HG02973 (cell line): ENCODE measurements around the gene VAV2.
"Not testable (repeated sequence)": the region's sequence is repeated elsewhere in the genome, so short reads cannot be mapped to it uniquely, and the experiment has no call there.

ENCODE experiments used
- ATAC-seq: cut with Tn5 transposase; IDR thresholded peaks from one replicate; pipeline ENCODE4 v1.9.1; 2021; ENCODE audit warnings: moderate library complexity; ENCODE audit not compliant: unreplicated experiment

VAV2 gene

DNA sequence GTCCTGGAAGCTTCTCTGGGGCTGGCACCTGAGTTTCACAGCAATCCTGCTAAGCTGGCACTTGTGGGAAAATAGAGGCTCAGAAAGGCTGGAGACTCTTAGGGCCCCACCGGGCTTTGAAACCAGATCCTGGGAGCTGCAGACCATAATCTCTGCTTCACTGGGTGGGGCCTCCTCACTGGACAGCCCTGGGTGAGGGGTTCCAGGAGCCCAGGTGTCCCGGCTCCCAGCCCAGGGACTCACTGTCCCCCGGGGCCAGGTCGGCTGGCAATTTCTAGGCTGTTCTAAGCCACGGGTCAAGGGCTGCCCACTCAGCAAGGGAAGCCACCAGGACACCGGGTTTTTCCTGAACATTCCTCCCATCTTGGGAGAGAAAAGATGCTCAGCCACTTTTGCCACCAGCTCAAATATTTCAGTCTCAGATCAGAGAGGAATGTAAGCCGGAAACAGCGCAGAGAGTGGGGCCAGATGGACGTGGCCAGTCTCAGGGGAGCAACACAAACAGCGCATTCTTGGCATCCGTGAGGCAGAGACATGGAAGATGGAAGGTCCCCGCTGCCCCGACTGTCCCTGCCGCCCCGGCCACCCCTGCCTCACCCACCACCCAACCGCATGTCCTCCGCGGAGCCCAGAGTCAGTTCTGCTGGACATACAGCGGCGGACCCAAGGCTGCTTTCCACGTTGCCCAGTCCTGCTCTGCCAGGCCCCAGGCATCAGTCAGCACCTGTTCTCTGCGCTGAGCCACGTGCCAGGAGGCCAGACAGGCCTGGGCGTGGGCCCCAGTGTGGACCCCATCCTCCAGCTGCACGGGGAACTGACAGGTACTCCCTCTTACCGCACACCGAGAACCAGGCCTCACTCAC is 72.6 kb downstream of the VAV2 start:
- ATAC-seq: no peak

GRCh38 chr9:133918111-133918813 is 73.9 kb downstream of the VAV2 start:
- ATAC-seq: no peak

DNA sequence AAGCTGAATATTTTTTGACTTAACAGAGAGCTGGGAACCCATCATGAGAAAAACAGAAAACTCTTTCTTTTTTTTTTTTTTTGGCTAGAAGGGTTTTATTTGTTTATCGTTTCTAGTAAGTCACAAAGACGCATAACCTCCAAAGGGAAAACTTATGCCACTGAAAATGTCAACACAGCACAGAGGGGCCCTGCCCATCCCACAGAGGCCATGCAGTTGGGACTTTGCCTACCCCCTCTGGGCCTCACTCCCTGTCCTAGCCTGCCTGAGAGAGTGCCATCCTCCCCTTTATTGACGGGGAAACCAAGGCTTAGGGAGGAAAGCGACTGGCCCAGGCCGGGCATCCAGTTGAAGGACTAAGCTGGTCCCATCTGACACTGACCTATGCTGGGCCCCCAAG is 74.7 kb downstream of the VAV2 start:
- no peak for ATAC-seq

- no peak for ATAC-seq
These were observed 76.0 kb downstream of the VAV2 start for GRCh38 chr9:133916159-133916541.

GRCh38 chr9:133915534-133916158 is 76.5 kb downstream of the VAV2 start:
- ATAC-seq: no peak

DNA sequence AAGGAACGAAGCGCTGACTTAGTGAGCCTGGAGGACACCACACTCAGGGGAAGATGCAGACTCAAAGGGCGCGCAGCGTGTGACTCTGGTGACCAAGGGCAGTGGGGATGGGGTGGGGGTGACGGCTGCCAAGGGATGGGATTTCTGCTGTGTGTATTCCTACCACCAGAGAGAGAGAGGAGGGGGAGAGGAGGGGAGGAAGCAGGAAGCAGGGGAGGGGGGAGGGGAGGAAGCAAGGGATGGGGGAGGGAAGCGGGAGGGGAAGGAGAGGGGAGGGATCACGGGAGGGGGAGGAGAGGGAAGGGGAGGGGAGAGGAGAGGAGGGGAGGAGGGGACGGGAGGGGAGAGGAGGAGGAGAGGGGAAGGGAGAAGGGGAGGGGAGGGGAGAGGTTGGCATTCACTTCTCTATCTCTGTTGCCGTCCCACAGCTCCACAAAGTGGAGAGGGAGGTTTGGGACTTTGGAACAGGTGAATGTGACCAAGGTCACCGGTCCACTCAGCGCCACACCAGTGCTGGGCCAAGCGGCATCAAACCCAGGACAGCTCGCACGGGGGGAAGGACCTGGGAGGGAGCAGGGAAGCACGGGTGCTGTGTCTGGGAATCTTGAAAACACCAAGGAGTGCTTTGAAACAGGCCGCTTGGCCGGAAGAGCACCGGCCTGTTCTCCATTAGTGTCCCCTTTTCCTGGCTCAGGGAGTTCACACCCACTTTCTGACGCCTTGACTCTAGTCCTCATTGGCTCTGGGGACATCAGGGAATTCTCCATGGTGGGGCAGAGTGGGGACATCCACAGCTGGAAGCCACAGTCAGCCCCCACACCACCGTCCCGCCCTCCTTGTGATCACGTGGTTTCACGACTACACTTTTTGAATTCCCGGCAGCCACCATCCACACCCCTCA is 77.4 kb downstream of the VAV2 start:
- ATAC-seq: no peak

DNA sequence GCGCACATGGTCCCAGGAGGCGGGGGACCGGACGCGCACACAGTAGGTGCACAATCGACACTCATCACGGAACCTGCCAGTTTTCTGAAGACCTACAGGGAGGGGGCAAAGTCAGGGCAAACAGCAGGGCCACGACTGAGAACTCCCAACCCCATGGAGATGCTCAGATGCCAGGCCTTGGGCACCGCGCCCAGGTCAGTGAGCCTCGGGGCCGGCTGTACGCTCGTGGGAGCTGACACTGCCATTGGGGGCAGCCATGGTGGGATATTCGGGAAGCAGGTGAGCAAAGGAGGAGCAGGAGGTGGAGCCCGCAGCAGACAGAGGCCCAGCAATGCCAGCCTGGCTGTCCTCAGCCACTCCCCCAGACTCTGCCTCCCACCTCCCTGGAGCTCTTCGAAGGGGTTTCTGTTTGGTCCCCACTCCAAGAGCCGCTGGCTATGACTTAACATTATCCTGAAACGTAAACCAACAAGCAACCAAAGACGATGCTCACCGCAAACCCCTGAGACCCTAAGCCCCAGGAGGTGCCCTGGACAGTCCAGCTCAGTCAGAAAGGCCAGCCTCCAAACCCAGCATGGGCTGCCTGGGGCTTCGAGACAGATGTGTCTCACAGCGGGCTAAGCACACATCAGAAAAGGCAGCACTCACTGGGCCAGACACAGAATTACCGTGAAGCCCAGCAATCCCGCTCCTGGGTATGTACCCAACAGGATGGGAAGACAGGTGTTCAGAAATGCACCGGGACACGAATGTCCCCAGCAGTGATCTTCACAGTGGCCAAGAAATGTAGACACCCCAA is 78.4 kb downstream of the VAV2 start:
- no peak for ATAC-seq

DNA sequence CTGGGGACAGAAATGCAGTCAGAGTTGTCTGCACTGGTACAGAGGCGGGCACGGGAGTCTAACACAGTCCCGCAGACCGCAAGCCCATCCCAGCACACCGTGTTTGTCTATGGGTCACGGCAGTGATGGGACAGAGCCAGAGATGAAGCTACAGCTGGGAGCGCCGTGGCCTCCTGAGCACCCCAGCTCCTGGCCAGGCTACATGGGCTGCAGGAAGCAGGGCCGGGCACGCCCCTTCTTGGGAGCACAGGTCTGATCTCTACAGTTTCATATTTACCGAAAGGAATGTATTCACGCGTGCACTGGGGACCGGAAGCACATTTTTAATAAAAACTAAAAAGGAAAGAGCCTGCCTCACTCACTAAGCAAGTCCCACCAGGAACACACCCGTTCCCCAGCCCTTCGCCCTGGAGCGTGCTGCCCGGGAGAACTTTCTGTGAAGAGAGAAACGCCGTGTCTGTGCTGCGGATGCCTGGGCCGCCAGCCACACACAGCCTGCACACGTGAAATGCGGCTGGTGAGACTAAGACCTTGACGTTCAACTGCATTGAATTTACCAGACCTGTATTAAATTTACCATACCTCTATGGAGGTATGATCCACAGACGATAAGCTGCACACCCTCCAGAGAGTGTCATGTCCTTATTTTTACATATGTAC is 81.1 kb downstream of the VAV2 start:
- no peak for ATAC-seq

- ATAC-seq: no peak
These were observed 84.9 kb downstream of the VAV2 start for GRCh38 chr9:133906932-133907910.

DNA sequence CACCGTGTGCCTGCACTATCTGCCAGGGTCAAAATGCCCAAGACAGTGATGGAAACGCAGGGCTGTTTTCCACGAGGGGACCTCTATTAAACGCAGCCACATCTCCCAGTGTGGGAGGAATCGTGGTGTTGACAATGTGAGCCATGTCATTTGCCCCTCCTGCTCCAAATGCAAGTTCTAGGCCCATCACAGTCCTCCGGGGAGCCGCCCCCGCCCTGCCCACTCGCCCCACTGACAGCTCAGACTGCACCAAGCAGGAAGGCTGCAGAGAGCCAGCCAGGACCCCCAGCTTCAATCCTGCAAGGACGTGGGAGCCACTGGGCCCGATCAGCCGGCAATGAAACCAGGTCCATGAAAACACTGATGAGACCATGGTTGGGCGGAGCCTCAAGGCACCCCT is 85.9 kb downstream of the VAV2 start:
- no peak for ATAC-seq

DNA sequence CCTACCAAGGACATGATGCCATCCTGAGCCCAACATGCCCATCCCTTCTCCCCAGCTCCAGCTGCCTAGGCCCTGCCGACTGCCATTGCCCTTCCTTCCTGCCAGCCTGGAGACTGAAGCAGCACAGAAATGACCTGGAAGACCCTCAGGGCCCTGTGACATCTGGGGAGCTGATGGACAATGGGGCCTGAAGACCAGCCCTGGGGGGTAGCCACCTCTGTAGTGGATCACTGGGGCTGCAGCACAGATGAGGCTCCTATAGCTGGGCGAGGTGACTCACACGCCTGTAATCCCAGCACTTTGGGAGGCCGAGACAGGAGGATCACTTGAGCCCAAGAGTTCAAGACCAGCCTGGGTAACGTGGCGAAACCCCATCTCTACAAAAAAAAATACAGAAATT is 86.6 kb downstream of the VAV2 start:
- no peak for ATAC-seq

DNA sequence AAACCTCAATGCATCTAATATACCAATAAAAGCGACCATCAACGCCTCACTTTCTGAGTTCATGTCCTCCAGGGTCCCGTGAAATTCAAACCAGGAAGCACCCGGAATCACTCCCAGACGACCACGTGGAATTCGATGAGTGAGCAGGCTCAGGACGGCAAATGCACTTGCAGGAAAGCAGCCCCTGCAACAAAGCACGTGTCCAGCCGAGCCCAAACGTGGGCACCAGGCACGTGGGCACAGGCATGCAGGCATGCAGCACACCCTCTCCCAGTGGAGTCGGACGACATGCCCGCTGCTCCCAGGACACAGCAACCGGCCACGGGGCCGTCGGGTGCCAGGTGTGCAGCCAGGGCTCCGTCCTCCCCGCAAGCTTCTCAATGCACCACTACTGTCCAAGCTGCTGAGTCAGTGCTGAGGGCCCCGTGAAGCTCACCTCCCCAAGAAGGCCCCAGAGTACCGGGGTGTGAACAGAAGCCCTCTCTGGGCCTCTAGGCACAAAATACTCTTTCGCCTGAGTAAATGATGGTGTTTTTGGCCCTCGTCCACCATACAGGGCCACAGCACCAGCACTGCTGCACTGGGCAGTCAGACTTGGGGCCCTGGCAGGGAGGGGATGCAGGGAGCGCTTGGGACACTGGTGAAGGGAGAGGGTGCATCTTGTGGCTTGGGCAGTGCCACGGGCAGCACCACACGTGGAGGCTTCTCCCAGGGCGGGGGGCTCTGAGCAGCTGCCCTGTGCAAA is 87.6 kb downstream of the VAV2 start:
- no peak for ATAC-seq

GRCh38 chr9:133901184-133901835 is 90.8 kb downstream of the VAV2 start:
- no peak for ATAC-seq

DNA sequence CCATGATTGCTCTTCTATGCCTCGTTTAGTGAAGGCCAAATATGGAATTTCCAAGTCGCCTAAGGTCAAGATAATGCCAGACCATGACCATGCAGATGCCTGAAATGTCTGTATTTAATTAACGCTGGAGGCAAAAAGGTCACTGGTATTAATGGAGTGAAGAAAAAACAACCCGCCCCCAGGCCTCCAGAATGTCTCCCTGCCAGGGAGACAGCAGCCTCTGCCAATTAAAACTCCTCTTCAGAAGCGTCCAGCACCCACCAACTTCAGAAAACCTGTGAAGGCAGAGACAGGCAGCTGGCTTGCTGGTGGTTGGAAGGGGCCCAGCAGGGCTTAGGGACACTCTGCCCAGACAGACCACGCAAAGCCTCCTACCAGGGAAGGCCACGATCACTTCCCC is 94.4 kb downstream of the VAV2 start:
- no peak for ATAC-seq

DNA sequence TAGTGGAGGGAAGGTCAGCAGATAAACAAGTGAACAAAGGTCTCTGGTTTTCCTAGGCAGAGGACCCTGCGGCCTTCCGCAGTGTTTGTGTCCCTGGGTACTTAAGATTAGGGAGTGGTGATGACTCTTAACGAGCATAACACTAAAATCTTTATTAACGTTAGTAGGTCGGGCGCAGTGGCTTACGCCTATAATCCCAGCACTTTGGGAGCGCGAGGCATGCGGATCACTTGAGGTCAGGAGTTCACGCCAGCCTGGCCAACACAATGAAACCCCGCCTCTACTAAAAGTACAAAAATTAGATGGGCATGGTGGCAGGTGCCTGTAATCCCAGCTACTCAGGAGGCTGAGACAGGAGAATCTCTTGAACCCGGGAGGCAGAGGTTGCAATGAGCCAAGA is 96.1 kb downstream of the VAV2 start:
- not testable (repeated sequence) for ATAC-seq

DNA sequence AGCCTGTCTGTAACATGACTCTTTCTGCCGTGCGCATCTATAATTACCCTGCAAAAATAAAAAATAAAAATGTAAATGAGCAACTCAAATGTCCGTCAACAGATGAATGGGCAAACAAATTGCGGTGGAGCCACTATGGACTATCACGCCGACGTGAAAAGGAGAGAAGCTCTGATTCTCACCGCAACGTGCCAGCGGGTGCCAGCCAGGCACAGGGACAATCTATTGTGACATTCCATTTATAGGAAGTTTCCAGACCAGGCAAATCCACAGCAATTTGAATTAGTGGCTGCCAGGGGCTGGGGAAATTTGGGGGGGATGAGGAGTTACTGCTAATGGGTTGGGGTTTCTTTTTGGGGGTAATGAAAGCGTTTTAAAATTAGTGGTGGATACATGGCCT is 96.8 kb downstream of the VAV2 start:
- ATAC-seq: no peak
